ENCODE data around the gene TMEM119. TPM values are rescaled to one million over a fixed set of nuclear protein-coding genes. Genes with fewer than 3 reads are reported as not detected.
"Not testable (repeated sequence)": the region's sequence is repeated elsewhere in the genome, so short reads cannot be mapped to it uniquely, and the experiment has no call there.

Gene TMEM119
- total RNA-seq, 4 donors from 2014 or later, result 0.24 to 10.9 (median 6.3) TPM

GRCh38 chr12:108576660-108577234 lies 21.1 kb downstream of the TMEM119 start:
- H3K4me3 ChIP-seq, result no peak overlapping the region
- H3K4me1 ChIP-seq, result peaks cover 13% of the 10 kb centered on the region
- H3K36me3 ChIP-seq, result no peaks in the 10 kb centered on the region
- H3K27ac ChIP-seq, result no peak overlapping the region
- DNase-seq (ENCODE audit: low spot score in 2 of 2), result peak; percentile 20 to 29
- H3K27me3 ChIP-seq, result no peaks in the 10 kb centered on the region
- TF ChIP-seq CTCF (IDR thresholded peaks at IDR 0.05) (no peak), POLR2AphosphoS5 (IDR thresholded peaks at IDR 0.05) (no peak), POLR2A (IDR thresholded peaks at IDR 0.05) (no peak), EP300 (IDR thresholded peaks at IDR 0.05) (no peak)
- H3K9me3 ChIP-seq, result no peaks in the 10 kb centered on the region
- 63% methylated on average over 6 of the region's 6 CpGs for WGBS

GRCh38 chr12:108575199-108575912 lies 22.5 kb downstream of the TMEM119 start:
- H3K27me3 ChIP-seq, result no peaks in the 10 kb centered on the region
- TF ChIP-seq POLR2A (IDR thresholded peaks at IDR 0.05) (no peak), CTCF (IDR thresholded peaks at IDR 0.05) (no peak), EP300 (IDR thresholded peaks at IDR 0.05) (no peak)
- no peak overlapping the region for H3K27ac ChIP-seq
- no peak overlapping the region for H3K4me3 ChIP-seq
- H3K36me3 ChIP-seq, result no peaks in the 10 kb centered on the region
- H3K9me3 ChIP-seq, result no peaks in the 10 kb centered on the region
- H3K4me1 ChIP-seq, result peaks cover 6% of the 10 kb centered on the region
- 92% methylated on average over 9 of the region's 9 CpGs for WGBS
- DNase-seq (ENCODE audit: low spot score in 2 of 2), result peak in 1 of 2 donors; percentile 45

- not testable (repeated sequence) for H3K4me1 ChIP-seq; H3K27ac ChIP-seq; H3K36me3 ChIP-seq; H3K4me3 ChIP-seq; H3K9me3 ChIP-seq; H3K27me3 ChIP-seq; DNase-seq (ENCODE audit: low spot score in 2 of 2)
- WGBS, result 97% methylated on average over 1 of the region's 1 CpG
Measured at GRCh38 chr12:108574276-108574675, 23.6 kb downstream of the TMEM119 start.

- DNase-seq (ENCODE audit: low spot score in 2 of 2), result no peak
- WGBS, result 56% methylated on average over 2 of the region's 2 CpGs
Measured at GRCh38 chr12:108573317-108573716, 24.6 kb downstream of the TMEM119 start.

GRCh38 chr12:108572166-108572790 lies 25.6 kb downstream of the TMEM119 start:
- Histone ChIP-seq H3K4me3 (no peak overlapping the region), H3K27me3 (no peaks in the 10 kb centered on the region), H3K4me1 (peaks cover under 1% of the 10 kb centered on the region), H3K9me3 (no peaks in the 10 kb centered on the region), H3K36me3 (peaks cover 29% of the 10 kb centered on the region), H3K27ac (no peak overlapping the region)
- TF ChIP-seq POLR2A (IDR thresholded peaks at IDR 0.05) (no peak), EP300 (IDR thresholded peaks at IDR 0.05) (no peak), POLR2AphosphoS5 (IDR thresholded peaks at IDR 0.05) (no peak), CTCF (IDR thresholded peaks at IDR 0.05) (no peak)
- peak; percentile 27 to 37 for DNase-seq (ENCODE audit: low spot score in 2 of 2)
- 69% methylated on average over 8 of the region's 8 CpGs for WGBS

More at GRCh38 chr12:108573317-108573716, 24.6 kb downstream of the TMEM119 start:
- H3K27ac ChIP-seq, result no peak overlapping the region
- H3K9me3 ChIP-seq, result no peaks in the 10 kb centered on the region
- peaks cover 19% of the 10 kb centered on the region for H3K36me3 ChIP-seq
- TF ChIP-seq POLR2A (IDR thresholded peaks at IDR 0.05) (no peak), POLR2AphosphoS5 (IDR thresholded peaks at IDR 0.05) (no peak), CTCF (IDR thresholded peaks at IDR 0.05) (no peak), EP300 (IDR thresholded peaks at IDR 0.05) (no peak)
- H3K27me3 ChIP-seq, result no peaks in the 10 kb centered on the region
- H3K4me3 ChIP-seq, result no peak overlapping the region
- no peaks in the 10 kb centered on the region for H3K4me1 ChIP-seq
